ENCODE measurements around the gene EP400. TPM values are rescaled to one million over a fixed set of nuclear protein-coding genes. Genes with fewer than 3 reads are reported as not detected.

Gene EP400
- total and polyA plus RNA-seq, 2 of the 13 experiments (the other 11 are each of a cell fraction or from before 2014, with no cell fraction given), result 4.9 to 5.0 TPM

- TF ChIP-seq ZNF687 (CRISPR knock-in tag; IDR thresholded peaks at IDR 0.05) (0 out of 2 replicates have a peak, but pooled peaks have one; percentile 7), ZNF205 (CRISPR knock-in tag; IDR thresholded peaks at IDR 0.05) (no peak), HOXD1 (CRISPR knock-in tag; IDR thresholded peaks at IDR 0.05) (no peak), RELA (CRISPR knock-in tag; IDR thresholded peaks at IDR 0.05) (no peak), TFDP2 (CRISPR knock-in tag; IDR thresholded peaks at IDR 0.05) (no peak), HMGXB3 (CRISPR knock-in tag; IDR thresholded peaks at IDR 0.05; ENCODE audit: borderline replicate concordance) (no peak), U2AF2 (IDR thresholded peaks at IDR 0.05; ENCODE audit: low read depth, low read length) (no peak), ZFP82 (CRISPR knock-in tag; IDR thresholded peaks at IDR 0.05; ENCODE audit: borderline replicate concordance) (0 out of 2 replicates have a peak, but pooled peaks have one; percentile 31), FOXP4 (CRISPR knock-in tag; IDR thresholded peaks at IDR 0.05) (no peak), REPIN1 (CRISPR knock-in tag; IDR thresholded peaks at IDR 0.05; ENCODE audit: borderline replicate concordance, low read depth) (no peak), PRDM10 (CRISPR knock-in tag; IDR thresholded peaks at IDR 0.05; ENCODE audit: low read depth) (no peak), ZSCAN9 (CRISPR knock-in tag; IDR thresholded peaks at IDR 0.05; ENCODE audit: borderline replicate concordance) (no peak)
Observed at GRCh38 chr12:131929581-131930456, 19.9 kb upstream of the EP400 start (continued).
